Osteocyte (in vitro differentiated cells): ENCODE data around the gene C1orf56. TPM values are rescaled to one million over a fixed set of nuclear protein-coding genes. Genes with fewer than 3 reads are reported as not detected.

Experiments used
- DNase-seq: peaks from one replicate; pipeline ENCODE4 v3.0.0; 2021; ENCODE audit warnings: mixed read lengths; ENCODE audit not compliant: unreplicated experiment; ENCODE audit errors: extremely low spot score
- H3K27ac Mint-ChIP-seq: one replicate; pipeline ENCODE4 v1.8.0; 2021; ENCODE audit warnings: mild to moderate bottlenecking, mixed read lengths; ENCODE audit not compliant: unreplicated experiment
- H3K27me3 Mint-ChIP-seq: one replicate; pipeline ENCODE4 v1.8.0; 2021; ENCODE audit warnings: mixed read lengths; ENCODE audit not compliant: unreplicated experiment
- H3K36me3 Mint-ChIP-seq: one replicate; pipeline ENCODE4 v1.8.0; 2021; ENCODE audit warnings: mixed read lengths; ENCODE audit not compliant: unreplicated experiment
- H3K4me1 Mint-ChIP-seq: one replicate; pipeline ENCODE4 v1.8.0; 2021; ENCODE audit warnings: mixed read lengths; ENCODE audit not compliant: unreplicated experiment
- H3K4me3 Mint-ChIP-seq: one replicate; pipeline ENCODE4 v1.8.0; 2021; ENCODE audit warnings: mild to moderate bottlenecking, moderate library complexity, mixed read lengths; ENCODE audit not compliant: unreplicated experiment
- H3K9me3 Mint-ChIP-seq: one replicate; pipeline ENCODE4 v1.8.0; 2021; ENCODE audit warnings: mixed read lengths; ENCODE audit not compliant: unreplicated experiment
- CTCF ChIP-seq: fragments of 200-600 bp; sonication (generic); IDR thresholded peaks from 2 replicates; pipeline ENCODE4 v1.5.0; 2021; ENCODE audit warnings: antibody characterized with exemption, mild to moderate bottlenecking, moderate library complexity
- total RNA-seq: library from RNA; stranded (reverse); gene quantifications from 2 replicates; pipeline ENCODE4 v1.2.1, GENCODE V29; 2021

C1orf56 gene
- total RNA-seq, 1 donor from 2014 or later, result 5.2 TPM

DNA sequence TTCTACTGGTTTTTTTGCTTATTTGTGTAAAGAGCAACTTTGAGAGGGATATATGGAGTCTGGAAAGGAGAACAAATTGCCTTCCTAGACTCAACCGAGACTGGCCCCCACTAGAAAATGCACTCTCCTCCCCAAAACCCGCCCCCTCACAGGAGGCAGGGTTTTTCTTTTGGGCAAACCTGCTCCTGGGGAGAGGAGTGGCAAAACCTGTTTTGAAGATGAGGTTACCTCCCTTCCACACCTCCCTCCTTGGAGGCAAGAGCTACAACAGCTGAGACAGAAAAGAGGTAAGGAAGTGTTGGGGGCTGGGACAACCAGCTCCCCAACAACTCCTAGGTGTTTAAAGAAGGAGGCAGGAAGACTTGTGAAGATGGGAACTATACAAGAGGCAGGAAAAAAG lies 11.2 kb upstream of the C1orf56 start, which contains the start of gene BNIPL:
Gene BNIPL (plus strand): TSS at position 231 of the 400 bp plus-strand sequence. CDS start 140 bp downstream, at position 371.
- Mint-ChIP-seq H3K36me3 (peaks cover 27% of the 10 kb centered on the region), H3K4me3 (no peak within 1 kb of the TSS), H3K27me3 (no peaks in the 10 kb centered on the region), H3K9me3 (no peaks in the 10 kb centered on the region), H3K27ac (no peak within 1 kb of the TSS), H3K4me1 (no peaks in the 10 kb centered on the region)
- DNase-seq, result no peak
- no peak for TF ChIP-seq CTCF

DNA sequence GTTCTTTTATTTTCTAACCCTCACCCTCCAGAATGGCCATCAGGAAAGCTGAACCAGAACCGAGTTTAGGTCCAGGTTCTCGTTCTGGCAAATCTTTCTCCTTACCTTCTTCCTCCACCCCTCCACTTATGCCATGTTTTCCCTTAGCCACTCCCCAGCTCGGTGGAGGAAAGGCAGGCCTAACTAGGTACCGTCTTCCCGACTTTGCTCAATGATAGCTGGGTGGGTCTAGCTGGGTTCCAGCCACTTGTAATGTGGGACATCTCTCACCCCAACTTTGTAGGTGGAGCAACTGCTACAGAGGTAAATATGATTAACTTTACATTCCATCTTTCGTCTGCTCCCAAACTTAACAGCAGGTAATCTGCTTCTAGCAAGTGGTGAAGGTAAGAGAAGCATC lies 10.5 kb upstream of the C1orf56 start:
- DNase-seq, result no peak
- H3K27ac Mint-ChIP-seq, result no peak overlapping the region
- no peak overlapping the region for H3K4me3 Mint-ChIP-seq
- no peaks in the 10 kb centered on the region for H3K4me1 Mint-ChIP-seq
- H3K27me3 Mint-ChIP-seq, result no peaks in the 10 kb centered on the region
- H3K36me3 Mint-ChIP-seq, result peaks cover 24% of the 10 kb centered on the region
- no peak for TF ChIP-seq CTCF
- H3K9me3 Mint-ChIP-seq, result no peaks in the 10 kb centered on the region

DNA sequence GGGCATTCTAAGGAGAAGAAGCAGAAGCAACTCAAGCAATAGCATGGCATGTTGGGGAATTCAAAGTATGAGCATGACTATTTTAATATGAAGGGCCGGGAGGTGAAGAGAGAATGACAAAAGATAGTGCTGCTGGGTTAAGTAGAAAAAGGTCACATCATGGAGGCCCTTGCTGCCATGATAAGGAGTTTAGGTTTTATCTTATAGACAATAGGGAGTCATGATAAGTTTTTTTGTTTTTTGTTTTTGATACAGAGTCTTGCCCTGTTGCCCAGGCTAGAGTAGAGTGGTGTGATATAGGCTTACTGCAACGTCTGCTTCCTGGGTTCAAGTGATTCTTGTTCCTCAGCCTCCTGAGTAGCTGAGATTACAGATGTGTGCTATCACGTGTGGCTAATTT lies 8.0 kb upstream of the C1orf56 start:
- H3K4me3 Mint-ChIP-seq, result no peak overlapping the region
- H3K9me3 Mint-ChIP-seq, result no peaks in the 10 kb centered on the region
- TF ChIP-seq CTCF, result no peak
- DNase-seq, result no peak
- peaks cover 16% of the 10 kb centered on the region for H3K36me3 Mint-ChIP-seq
- H3K4me1 Mint-ChIP-seq, result no peaks in the 10 kb centered on the region
- no peaks in the 10 kb centered on the region for H3K27me3 Mint-ChIP-seq
- no peak overlapping the region for H3K27ac Mint-ChIP-seq

DNA sequence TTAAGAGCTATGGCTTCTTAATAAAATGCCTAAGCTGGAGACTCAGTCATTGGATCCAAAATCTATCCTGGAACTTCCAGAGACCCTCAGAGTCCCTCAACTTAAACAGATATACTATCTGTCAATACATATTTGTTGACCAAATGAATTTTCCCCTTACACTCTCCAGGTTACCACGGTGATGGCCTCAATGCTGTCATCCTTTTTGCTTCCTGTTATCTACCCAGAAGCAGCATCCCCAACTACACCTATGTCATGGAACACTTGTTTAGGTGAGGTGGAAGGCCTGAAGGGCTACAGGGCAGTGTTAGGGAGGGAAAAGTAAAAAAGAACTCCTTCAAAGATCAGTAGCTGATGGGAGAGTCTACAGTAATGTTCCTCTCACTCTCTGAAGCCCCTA lies 4.4 kb upstream of the C1orf56 start:
- Mint-ChIP-seq H3K4me3 (no peak overlapping the region), H3K27ac (no peak overlapping the region), H3K36me3 (peaks cover 7% of the 10 kb centered on the region), H3K27me3 (no peaks in the 10 kb centered on the region), H3K4me1 (peaks cover 5% of the 10 kb centered on the region), H3K9me3 (no peaks in the 10 kb centered on the region)
- no peak for TF ChIP-seq CTCF
- no peak for DNase-seq

GRCh38 chr1:151047925-151048644 lies 534 bp downstream of the C1orf56 start:
- Mint-ChIP-seq H3K9me3 (no peaks in the 10 kb centered on the region), H3K4me1 (peaks cover 20% of the 10 kb centered on the region), H3K36me3 (peaks cover 7% of the 10 kb centered on the region), H3K27ac (peak overlapping the region; percentile 98), H3K4me3 (peak overlapping the region; percentile 99), H3K27me3 (no peaks in the 10 kb centered on the region)
- peak; percentile 65 for TF ChIP-seq CTCF
- DNase-seq, result peak; percentile 88
